Forelimb muscle (tissue), 1 donor: ENCODE measurements around the gene EFCAB6. TPM values are rescaled to one million over a fixed set of nuclear protein-coding genes. Genes with fewer than 3 reads are reported as not detected.

Experiments used
- DNase-seq: peaks from one replicate; pipeline ENCODE4 v3.0.0-alpha.2; 2013; ENCODE audit warnings: low read depth
- polyA plus RNA-seq: library from polyadenylated mRNA; unstranded; fragments of 120-200 nt; gene quantifications from one replicate; pipeline ENCODE4 v1.2.1, GENCODE V29; 2013; ENCODE audit not compliant: insufficient read length

The EFCAB6 gene
- polyA plus RNA-seq, 1 donor: 0.76 TPM

DNA sequence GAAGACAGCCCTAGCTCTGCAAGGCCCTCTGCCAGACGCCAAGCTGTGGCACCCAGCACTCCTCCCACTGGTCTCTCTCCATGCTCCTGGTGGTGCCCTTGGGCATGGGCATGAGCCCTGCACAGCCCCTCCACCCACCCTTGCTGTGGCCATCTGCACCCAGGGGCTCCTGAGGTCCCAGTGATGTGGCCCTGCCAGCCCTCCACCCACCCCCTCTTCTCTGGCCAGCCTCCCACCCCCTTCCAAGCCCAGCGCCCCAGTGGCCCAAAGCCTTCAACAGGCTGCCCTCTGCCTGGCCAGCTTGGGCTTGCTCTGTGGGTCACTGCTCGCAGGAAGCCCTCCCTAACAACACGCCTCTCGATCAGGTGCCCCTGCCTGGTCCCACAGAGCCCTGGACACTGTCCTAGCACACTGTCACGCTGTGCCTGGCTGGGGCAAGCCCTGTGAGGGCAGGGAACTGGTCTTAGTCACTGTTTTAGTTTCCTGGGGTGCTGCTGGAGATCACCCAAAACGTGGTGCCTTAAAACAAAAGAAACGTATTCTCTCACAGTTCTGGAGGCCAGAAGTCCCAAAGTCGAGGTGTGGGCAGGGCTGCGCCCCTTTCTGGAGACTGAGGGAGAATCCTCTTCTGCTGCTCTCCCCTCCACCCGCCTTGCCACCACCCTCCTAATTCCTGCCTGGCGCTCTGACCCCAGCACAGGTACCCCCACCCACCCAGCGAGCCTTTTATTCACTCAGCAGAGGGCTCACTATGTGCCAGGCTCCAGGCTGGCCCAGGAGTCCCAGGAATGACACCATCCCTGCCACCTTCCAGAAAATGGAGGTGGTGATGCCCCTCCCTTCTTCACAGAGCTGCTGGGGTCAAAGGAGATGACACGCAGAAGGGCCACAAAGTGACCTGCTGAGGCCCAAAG lies 35.5 kb upstream of the EFCAB6 start:
- DNase-seq: no peak

DNA sequence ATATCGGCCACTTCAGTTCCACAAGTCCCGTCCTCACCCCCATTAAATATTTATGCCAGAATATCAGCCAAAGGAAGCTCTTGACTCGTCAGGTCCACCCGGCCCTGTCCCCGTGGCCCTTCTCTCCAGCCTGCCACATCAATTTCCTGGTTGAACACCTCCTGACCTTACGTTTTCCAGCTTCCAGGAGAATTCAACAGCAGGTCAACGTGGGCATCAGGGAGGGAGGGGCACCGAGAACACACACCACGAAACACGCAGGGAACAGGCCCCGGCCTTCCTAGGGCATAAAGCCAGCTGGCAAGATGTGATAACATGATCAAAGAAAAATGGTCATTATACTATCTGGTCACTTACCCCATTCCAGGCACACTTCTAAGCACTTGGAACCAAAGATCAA lies 34.9 kb upstream of the EFCAB6 start:
- no peak for DNase-seq

DNA sequence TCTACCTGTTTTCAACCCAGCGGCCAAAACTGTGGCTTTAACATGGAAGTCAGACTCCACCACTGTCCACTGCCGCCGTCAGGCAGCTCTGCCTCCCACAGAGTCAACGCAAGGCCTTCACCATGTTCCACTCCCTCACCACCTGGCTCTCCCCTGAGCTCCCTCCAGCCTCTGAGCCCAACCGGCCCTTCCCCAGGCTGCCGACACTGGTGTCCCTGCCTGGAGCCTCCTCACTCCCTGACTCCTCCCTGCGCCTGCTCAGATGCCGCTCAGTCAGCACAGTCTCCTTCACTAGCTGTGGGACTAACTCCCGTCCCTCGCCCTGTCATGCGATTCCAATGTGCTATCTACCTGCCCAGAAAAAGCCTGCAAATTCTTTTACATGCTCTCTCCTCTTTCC lies 33.9 kb upstream of the EFCAB6 start:
- DNase-seq: no peak

DNA sequence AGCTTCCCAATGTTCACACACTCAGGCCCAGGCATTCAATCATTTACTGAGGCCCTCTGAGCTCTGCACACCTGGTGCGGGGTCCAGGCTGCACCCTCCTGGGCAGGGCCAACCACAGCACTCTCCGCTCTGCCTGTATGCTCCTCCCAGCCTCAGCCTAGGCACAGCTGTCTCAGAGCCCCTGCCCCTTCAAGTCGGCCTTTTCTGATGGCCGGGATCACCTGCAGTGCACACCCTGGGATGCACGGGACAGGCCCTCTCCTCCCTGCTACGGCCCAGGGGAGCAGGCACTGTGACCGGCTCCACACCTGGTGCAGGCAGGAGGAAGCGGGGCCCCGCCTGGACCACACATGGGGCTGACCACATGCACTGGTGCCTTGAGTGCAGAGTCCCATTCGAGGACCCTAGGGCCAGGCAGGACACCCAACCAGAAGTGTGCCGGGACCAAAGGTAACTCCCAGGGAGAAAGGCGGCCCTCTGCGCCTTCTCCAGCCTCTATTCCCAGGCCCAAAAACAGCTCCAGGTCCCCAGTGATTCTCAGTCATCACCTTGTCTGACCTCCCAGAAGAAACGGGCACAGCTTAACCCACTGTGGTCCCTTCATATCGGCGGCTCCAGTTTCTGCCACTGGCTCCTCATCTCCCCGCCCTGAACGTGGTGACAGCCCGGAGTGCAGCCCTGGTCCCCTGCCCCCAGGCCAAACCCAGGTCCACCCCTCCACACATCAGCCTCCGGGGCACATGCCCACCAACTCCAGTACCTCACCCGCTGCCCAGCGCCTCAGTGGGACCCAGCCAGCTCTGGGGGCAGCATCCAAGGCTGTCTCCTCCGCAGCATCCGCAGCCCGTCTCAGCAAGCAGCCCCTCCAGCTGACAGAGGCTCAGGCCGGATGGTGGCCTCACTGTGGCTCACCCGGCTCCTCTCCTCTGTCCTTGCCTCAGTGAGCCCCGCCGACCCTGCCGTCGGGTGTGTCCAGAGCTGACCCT lies 32.7 kb upstream of the EFCAB6 start:
- DNase-seq: no peak

DNA sequence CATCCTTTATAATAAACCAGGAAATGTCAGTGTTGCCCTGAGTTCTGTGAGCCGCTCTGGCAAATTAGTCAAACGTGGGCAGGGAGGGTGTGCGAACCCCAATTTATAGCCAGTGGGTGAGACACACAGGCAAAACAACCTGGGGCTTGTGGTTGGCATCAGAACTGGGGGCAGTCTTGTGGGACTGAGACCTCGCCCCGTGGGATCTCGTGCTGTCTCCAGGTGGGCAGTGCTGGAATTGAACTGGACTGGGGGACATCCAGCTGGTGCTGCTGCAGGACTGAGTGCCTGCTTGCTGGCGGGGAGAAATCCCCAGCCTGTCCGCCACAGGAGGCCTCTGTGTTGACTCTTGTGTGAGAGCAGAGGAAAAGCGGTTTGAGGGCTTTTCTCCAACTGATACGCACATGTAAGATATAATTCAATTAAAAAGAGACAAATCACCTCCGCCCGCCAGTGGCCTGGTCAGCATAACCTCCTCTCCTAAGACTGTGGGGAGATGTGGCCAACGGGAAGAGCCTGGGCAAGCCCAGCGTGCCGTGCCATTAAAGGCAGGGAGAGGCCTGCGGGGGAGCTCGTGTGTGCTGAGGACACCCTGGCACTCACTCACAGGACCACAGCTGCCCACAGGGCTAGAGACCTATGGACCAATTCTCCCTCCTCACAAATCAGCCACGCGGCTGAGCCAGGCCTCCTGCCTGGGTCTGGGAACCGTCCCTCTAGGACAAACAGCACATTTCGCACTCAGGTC lies 31.9 kb upstream of the EFCAB6 start:
- DNase-seq: no peak

DNA sequence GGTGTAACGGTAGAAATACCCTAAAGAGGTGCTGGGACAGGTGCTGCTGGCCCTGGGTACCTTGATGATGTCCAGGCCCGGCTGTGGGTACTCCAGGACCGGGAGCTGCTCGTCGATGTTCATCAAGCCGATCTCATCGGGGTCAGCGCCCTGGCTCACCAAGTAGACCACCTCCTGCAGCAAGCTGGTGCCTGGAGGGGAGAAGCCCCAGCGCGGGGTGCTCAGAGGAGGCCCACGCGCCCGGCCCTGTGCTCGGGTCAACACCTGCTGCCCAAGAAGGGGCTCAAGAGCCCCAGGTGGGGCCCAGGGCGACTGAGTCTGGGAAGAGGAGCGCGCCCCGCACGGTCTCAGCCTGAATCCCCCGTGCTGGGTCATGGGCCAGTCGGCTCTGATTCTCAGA lies 29.6 kb upstream of the EFCAB6 start:
- no peak for DNase-seq

DNA sequence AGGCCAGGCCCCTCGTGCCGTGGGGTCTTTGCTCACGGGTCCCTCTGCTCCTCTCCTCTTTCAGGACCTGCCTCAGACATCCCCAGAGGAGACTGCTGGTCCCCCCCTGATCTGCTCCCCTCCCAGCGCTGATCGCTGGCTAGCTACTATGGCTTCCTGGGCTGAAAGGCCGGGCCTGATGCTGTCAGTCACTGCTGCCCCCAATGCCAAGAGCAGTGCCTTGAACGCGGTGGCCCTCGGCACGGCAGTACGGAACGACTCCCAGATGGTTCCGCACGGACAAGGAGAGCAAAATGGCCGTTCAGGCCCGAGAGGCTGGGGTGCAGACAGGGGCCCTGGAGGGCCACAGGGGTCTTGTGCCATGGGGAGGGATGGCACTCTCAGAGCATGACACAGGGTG lies 28.7 kb upstream of the EFCAB6 start:
- no peak for DNase-seq

DNA sequence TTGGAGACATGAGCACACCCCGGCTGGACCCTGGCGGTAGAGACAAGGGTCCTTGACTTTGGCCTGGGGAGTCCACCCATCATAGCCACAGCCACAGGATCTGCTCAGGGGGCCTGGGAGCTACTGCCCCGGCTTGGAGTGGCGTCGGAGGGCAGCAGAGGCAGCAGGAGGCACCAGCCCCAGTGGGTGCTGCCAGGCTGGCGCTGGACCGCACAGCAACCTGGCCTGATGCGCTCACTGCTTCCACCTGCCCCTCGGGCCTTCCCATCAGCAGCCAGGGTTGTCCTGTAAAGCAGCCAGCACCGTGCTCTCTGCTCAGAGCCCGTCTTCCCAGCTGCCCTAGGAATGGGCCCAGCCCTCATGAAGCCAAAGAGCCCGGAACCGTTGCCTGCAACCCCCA lies 28.3 kb upstream of the EFCAB6 start:
- no peak for DNase-seq

DNA sequence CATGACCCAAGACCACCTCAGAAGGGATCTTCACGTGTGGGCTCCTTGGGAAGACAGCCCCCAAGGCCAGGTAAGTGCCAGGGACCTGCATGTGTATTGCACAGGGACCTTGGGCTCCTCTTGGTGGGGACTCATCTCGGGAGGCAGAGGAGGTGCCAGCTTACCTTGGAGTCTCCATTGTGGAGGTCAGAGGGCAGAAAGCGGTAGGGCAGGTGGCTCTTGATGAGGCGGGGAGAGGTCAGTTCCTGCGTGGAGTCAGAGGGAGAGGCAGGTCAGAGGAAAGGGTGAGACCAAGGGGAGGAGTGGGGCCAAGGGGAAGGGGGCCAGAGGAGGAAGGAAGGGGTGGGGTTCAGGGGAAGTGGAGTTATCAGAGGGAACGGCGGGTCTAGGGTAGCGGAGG lies 27.7 kb upstream of the EFCAB6 start:
- DNase-seq: no peak

DNA sequence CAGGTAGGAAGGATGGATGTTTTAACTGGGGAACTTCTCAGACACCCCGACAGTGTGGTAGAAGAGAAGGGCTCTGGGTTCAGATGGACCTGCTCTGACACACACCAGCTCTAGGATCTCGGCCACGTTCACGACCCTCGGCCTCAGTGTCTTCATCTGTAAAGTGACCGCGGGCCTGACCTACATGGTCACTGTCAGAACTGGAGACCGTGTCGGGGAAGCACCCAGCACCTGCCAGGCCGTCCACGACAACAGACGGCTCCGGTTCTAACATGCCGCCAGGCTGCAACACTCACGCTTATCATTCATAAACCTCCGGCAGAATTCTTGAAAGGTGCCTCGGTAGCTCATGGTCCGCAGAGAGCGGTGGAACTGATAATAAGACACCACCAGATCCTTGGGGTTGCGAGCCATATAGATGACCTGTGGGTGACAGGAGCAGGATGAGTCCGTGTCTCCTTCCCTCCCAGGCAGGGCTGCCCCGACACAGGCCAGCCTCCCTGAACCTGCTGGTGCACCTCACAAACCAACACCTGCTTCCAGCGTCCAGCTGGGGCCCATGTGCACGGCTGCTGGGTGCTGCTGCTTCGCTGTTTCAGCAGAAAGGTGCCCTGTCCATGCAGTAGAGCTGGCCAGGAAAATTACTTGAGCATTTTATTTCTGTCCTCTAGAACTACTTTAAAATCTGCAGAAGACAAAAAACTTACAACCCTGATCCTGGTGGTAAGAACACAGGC lies 26.6 kb upstream of the EFCAB6 start:
- DNase-seq: no peak

DNA sequence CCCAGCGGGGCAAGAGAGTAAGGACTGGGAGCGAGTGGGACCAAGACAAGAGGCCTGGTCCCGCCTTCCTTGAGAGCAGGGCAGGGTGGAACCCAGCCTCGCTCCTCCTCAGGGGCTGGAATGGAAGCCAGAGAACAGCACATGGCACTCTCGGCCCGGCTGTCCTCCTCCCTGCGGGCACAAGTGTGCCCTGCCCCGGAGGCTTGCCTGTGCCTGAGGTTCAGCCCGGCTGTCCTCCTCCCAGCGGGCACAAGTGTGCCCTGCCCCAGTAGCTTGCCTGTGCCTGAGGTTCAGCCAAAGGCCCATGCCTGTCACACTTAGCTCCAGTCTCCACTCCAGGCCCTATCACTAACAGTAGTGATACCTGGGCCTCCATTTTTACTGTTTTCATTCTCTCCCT lies 26.1 kb upstream of the EFCAB6 start:
- DNase-seq: no peak

DNA sequence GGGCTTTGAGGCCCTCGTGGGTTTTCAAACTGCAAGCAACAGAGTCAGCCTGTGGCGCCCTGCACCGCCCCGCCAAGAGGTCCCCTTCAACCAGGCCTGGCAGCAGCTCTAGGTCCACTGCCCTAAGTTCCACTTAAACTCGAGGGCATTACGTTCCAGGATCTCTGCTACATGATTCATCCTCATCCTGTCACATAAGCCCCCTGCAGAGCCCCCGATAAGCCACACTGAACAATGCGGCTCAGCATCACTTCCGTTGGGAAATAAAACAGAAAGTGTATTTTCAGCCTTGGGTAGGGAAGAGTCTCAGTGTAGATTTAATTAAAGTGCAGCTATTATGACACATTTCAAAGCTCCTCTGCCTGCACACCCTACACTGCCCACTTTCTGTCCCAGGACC lies 25.6 kb upstream of the EFCAB6 start:
- no peak for DNase-seq

DNA sequence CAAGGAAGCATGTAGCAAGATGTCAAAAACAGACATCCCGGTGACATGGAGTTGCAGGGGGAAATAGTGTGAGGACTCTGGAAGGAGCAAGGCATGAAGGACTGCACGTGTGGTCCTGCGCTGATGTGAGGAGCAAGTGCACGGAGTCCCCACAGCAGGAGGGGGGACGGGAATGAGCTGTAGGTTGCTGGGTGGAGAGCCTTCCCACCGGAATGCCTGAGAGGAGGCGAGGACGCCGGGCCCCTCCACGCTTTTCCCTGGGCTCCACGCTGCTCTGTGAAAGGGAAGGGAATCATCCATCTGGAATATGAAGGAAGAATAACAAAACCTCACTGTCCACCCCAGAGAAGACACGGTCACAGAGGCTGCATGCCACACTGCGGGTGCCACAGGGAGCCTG lies 23.6 kb upstream of the EFCAB6 start:
- DNase-seq: no peak

DNA sequence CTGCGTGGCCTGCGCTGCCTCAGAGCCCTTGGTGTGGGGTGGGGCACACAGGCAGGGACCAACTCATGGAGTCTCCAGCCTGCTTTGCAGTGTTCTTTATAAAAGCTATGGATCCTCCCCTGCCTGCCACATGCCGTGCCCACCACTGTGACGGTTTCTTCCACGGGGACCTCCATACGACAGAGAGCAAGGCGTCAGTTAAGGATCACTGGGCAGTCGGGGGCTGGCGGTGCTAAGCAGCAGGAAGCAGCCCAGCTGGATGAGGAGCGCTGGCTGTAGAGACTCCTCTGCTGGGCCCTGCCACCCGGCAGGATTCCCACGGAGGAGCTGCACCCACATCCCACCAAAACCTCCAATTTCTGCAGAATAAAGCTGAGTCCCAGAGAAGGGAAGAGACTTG lies 23.1 kb upstream of the EFCAB6 start:
- no peak for DNase-seq

DNA sequence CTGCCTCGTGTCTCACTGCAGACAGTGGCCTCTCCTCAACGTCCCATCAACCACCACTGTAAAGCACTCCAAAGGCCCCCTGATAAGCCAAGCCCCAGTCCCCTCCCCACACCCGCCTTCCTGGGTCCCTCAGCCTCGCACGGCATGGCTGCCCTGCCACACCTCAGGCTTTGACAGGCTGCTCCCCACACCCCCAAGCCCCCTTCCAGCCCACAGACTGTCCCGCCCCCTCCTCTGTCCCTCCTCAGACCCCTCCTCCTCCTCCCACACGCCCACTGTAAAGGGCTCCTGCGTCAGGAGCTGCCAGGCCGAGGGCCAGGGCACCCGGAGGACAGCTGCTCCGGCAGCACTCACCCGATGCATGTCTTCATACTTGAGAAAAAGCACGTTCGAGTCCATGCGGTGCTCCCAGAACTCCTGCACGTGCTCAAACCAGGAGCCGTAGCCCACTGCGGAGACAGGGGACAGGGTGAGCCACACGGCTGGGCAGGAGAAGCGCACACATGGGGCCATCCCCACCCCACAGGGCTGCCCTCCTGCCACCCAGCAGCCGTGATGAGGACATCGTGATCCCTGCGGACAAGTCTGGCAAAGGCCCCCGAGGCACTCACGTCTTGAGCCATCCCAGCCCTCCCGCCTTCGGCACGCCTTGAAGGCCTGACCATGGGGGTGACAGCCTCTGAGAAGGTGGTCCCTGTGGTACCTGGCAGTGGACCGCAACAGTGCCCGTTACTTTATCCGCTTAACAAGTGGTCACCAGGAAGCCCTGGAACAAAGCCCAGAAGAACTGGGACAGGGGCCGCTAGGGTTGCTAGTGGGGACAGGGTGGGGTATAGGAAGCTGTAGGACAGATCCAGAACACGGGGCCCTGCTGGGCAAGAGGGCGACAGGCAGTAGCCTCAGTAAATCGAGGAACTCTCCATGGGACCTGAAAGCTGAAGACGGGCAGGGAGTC lies 21.5 kb upstream of the EFCAB6 start:
- no peak for DNase-seq

DNA sequence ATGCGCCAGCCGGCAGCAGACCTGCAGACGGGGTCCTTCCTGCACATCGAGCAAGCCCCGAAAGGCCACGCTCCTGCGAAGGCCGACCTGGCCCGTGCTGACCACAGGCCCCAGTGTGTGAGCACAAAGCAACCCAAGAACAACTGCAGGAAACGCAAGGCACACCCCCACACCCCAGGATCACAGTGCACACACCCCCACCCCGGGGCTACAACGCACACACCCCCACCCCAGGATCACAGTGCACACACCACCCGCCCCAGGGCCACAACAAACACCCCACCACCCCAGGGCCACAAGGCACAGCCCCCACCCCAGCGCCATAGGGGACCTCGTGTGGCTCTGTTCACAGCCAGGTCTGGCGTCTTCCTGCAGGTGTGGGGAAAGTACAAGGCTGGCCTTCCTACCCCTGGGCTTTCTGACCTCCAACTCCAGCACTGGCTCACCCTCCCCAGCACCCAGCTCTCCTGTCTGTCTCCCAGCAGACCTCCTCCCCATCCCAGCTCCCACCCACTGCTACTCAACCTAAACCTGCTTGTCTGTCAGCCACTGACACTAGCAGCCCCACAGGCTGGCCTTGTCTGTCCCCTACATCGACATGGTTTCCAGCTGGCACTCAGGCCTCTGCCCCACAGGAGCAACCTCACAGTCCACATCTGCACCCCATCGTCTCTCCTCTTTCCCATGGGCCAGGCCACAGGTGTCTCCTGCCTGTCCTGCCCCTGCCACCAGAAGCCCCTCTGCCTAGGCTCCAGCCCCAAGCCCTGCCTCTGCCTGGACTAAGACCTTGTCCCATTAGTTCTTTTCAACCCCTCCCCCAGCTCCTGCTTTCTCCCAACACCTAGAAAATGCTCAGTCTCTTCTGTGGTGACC lies 20.5 kb upstream of the EFCAB6 start:
- DNase-seq: no peak

DNA sequence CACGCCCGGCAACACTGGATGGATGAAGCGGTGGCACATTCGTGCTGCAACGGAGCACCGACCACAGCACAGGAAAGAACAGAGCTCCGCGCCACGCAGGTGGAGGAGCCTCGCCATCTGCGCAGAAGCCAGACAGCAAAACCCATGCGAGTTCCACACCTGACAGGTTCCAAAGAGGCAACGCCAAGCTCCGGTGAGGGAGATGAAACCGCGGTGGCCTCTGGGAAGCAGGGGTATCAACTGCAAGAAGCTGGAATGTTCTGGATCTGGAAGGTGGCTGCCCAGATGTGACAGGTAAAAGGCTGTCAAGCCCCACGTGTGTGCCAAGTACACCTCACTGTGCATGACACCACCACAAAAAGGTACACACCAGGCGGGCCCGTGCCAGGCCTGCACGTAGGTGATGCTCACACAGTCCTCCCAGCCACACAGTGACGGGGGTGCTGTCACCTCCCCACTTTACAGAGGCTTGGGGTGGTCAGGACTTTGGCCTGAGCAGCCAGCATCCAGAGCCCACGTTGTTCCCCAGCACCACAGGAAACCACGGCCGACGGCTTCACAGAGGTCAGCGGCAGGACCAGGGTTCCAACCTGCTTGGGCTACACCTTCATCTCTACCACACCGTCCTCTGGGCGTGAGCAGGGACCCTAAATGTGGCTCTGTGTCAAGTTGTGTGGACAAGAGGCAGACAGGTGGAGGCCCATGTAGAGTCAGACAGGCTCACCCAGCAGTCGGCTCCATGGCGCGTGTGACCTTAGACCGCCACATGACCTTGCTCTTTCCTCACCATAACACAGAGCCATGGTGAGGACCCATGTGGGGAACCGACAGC lies 19.7 kb upstream of the EFCAB6 start:
- no peak for DNase-seq

DNA sequence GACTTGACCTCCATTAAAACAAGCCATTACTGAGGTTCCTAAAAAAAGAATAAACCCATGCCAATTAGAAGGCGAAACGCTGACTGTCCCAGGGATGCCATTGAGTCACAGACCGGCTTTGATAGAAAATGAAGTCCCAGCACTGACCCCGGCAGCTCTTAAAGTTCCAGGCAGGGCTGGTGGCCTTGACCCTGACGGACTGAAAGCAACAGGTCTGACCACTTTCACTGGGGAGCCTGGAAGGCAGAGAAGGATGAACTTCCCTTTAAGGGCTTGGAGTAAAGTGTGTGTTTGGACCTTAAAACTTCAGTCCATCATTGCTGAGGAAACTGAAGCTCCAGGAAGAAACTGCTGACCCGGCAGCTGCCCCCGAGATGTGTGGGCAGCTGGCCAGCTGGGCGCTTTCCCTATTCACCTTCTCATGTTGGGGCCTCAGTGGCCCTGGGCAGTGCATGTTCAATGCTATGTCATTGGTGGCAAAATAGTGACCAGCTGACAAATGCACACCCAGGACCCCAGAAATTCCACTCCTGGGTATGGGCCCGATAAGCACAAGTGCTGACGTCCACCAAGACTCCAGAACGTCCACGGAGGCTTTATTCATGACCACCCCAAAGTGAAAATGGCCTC lies 18.9 kb upstream of the EFCAB6 start:
- DNase-seq: no peak
